ENCODE data around the gene CNTN5.

Gene CNTN5

GRCh38 chr11:99614352-99614751, 593.6 kb downstream of the CNTN5 start:
- H3K9me3 Mint-ChIP-seq, result peaks cover 9% of the 10 kb centered on the region in 2 donors
- H3K27ac Mint-ChIP-seq, result no peak overlapping the region
- H3K27me3 Mint-ChIP-seq, result no peaks in the 10 kb centered on the region
- ATAC-seq (no peak), DNase-seq (no peak)
- no peak overlapping the region for H3K4me3 Mint-ChIP-seq
- no peaks in the 10 kb centered on the region for H3K4me1 Mint-ChIP-seq

GRCh38 chr11:99630629-99631028, 609.9 kb downstream of the CNTN5 start:
- no peak for DNase-seq
- Mint-ChIP-seq H3K27me3 (no peaks in the 10 kb centered on the region), H3K4me1 (no peaks in the 10 kb centered on the region)

GRCh38 chr11:99631618-99632017, 610.9 kb downstream of the CNTN5 start:
- no peak overlapping the region for H3K27ac Mint-ChIP-seq
- no peak for DNase-seq
- no peaks in the 10 kb centered on the region for H3K27me3 Mint-ChIP-seq
- no peaks in the 10 kb centered on the region for H3K4me1 Mint-ChIP-seq
- ATAC-seq, result no peak
- H3K9me3 Mint-ChIP-seq, result no peaks in the 10 kb centered on the region
- H3K4me3 Mint-ChIP-seq, result no peak overlapping the region

More at GRCh38 chr11:99630629-99631028, 609.9 kb downstream of the CNTN5 start:
- Mint-ChIP-seq H3K4me3 (no peak overlapping the region), H3K27ac (no peak overlapping the region), H3K9me3 (peaks cover 0 to 7% of the 10 kb centered on the region in 2 donors)
- ATAC-seq, result no peak

GRCh38 chr11:99632969-99633368, 612.2 kb downstream of the CNTN5 start:
- ATAC-seq (no peak), DNase-seq (no peak)
- no peak overlapping the region for H3K27ac Mint-ChIP-seq
- H3K27me3 Mint-ChIP-seq, result no peaks in the 10 kb centered on the region
- no peaks in the 10 kb centered on the region for H3K4me1 Mint-ChIP-seq
- H3K4me3 Mint-ChIP-seq, result no peak overlapping the region
- H3K9me3 Mint-ChIP-seq, result no peaks in the 10 kb centered on the region

GRCh38 chr11:99634581-99634980, 613.8 kb downstream of the CNTN5 start:
- no peak for ATAC-seq
- no peak for DNase-seq
- Mint-ChIP-seq H3K27ac (no peak overlapping the region), H3K4me1 (no peaks in the 10 kb centered on the region), H3K4me3 (no peak overlapping the region), H3K9me3 (no peaks in the 10 kb centered on the region), H3K27me3 (no peaks in the 10 kb centered on the region)

GRCh38 chr11:99638073-99638553, 617.4 kb downstream of the CNTN5 start:
- Mint-ChIP-seq H3K27ac (no peak overlapping the region), H3K4me1 (no peaks in the 10 kb centered on the region), H3K27me3 (no peaks in the 10 kb centered on the region), H3K4me3 (no peak overlapping the region), H3K9me3 (peaks cover 6 to 22% of the 10 kb centered on the region in 2 donors)
- DNase-seq, result no peak
- ATAC-seq, result no peak

- H3K9me3 Mint-ChIP-seq, result peaks cover 6 to 22% of the 10 kb centered on the region in 2 donors
- H3K27ac Mint-ChIP-seq, result no peak overlapping the region
- DNase-seq (no peak), ATAC-seq (no peak)
- no peaks in the 10 kb centered on the region for H3K27me3 Mint-ChIP-seq
- H3K4me3 Mint-ChIP-seq, result no peak overlapping the region
- H3K4me1 Mint-ChIP-seq, result no peaks in the 10 kb centered on the region
These were observed 619.9 kb downstream of the CNTN5 start for GRCh38 chr11:99640671-99641070.

- Mint-ChIP-seq H3K27me3 (no peaks in the 10 kb centered on the region), H3K4me3 (no peak overlapping the region)
- no peak for ATAC-seq
These were observed 625.2 kb downstream of the CNTN5 start for GRCh38 chr11:99645934-99646333.

GRCh38 chr11:99670067-99670676, 649.4 kb downstream of the CNTN5 start:
- Mint-ChIP-seq H3K27me3 (no peaks in the 10 kb centered on the region), H3K27ac (no peak overlapping the region)
- no peak for DNase-seq

More at GRCh38 chr11:99645934-99646333, 625.2 kb downstream of the CNTN5 start:
- peaks cover 0 to 14% of the 10 kb centered on the region in 2 donors for H3K9me3 Mint-ChIP-seq
- no peak overlapping the region for H3K27ac Mint-ChIP-seq
- H3K4me1 Mint-ChIP-seq, result no peaks in the 10 kb centered on the region
- DNase-seq, result no peak

GRCh38 chr11:99671808-99672409, 651.2 kb downstream of the CNTN5 start:
- ATAC-seq (no peak), DNase-seq (no peak)
- Mint-ChIP-seq H3K9me3 (peaks cover 21 to 27% of the 10 kb centered on the region in 2 donors), H3K4me3 (no peak overlapping the region), H3K27ac (no peak overlapping the region), H3K27me3 (no peaks in the 10 kb centered on the region), H3K4me1 (no peaks in the 10 kb centered on the region)

More at GRCh38 chr11:99670067-99670676, 649.4 kb downstream of the CNTN5 start:
- Mint-ChIP-seq H3K4me1 (no peaks in the 10 kb centered on the region), H3K9me3 (peaks cover 26% of the 10 kb centered on the region in 2 donors), H3K4me3 (no peak overlapping the region)
- ATAC-seq, result no peak

- peaks cover 12 to 20% of the 10 kb centered on the region in 2 donors for H3K9me3 Mint-ChIP-seq
- ATAC-seq (no peak), DNase-seq (no peak)
- H3K27me3 Mint-ChIP-seq, result no peaks in the 10 kb centered on the region
- H3K4me3 Mint-ChIP-seq, result no peak overlapping the region
- H3K4me1 Mint-ChIP-seq, result no peaks in the 10 kb centered on the region
- H3K27ac Mint-ChIP-seq, result no peak overlapping the region
These were observed 655.5 kb downstream of the CNTN5 start for GRCh38 chr11:99676292-99676691.

- peaks cover 4 to 7% of the 10 kb centered on the region in 2 donors for H3K9me3 Mint-ChIP-seq
- H3K4me3 Mint-ChIP-seq, result no peak overlapping the region
- no peaks in the 10 kb centered on the region for H3K27me3 Mint-ChIP-seq
- ATAC-seq (no peak), DNase-seq (no peak)
- no peak overlapping the region for H3K27ac Mint-ChIP-seq
- H3K4me1 Mint-ChIP-seq, result no peaks in the 10 kb centered on the region
These were observed 661.4 kb downstream of the CNTN5 start for GRCh38 chr11:99682171-99682570.

- H3K27me3 Mint-ChIP-seq, result no peaks in the 10 kb centered on the region
- ATAC-seq, result no peak
- no peak overlapping the region for H3K27ac Mint-ChIP-seq
- peaks cover 4 to 7% of the 10 kb centered on the region in 2 donors for H3K9me3 Mint-ChIP-seq
- no peak overlapping the region for H3K4me3 Mint-ChIP-seq
- no peak for DNase-seq
- no peaks in the 10 kb centered on the region for H3K4me1 Mint-ChIP-seq
These were observed 661.9 kb downstream of the CNTN5 start for GRCh38 chr11:99682646-99683045.

- DNase-seq (no peak), ATAC-seq (no peak)
- Mint-ChIP-seq H3K27me3 (no peaks in the 10 kb centered on the region), H3K9me3 (peaks cover 4 to 14% of the 10 kb centered on the region in 2 donors), H3K27ac (no peak overlapping the region), H3K4me3 (no peak overlapping the region), H3K4me1 (no peaks in the 10 kb centered on the region)
These were observed 663.2 kb downstream of the CNTN5 start for GRCh38 chr11:99683933-99684332.

- ATAC-seq, result no peak
These were observed 666.1 kb downstream of the CNTN5 start for GRCh38 chr11:99686838-99687237.

GRCh38 chr11:99687320-99687719, 666.6 kb downstream of the CNTN5 start:
- no peaks in the 10 kb centered on the region for H3K27me3 Mint-ChIP-seq
- H3K9me3 Mint-ChIP-seq, result peaks cover 11 to 14% of the 10 kb centered on the region in 2 donors
- H3K4me3 Mint-ChIP-seq, result no peak overlapping the region
- DNase-seq, result no peak
- no peak for ATAC-seq
- H3K4me1 Mint-ChIP-seq, result no peaks in the 10 kb centered on the region
- no peak overlapping the region for H3K27ac Mint-ChIP-seq

More at GRCh38 chr11:99686838-99687237, 666.1 kb downstream of the CNTN5 start:
- Mint-ChIP-seq H3K4me1 (no peaks in the 10 kb centered on the region), H3K4me3 (no peak overlapping the region), H3K9me3 (peaks cover 7 to 14% of the 10 kb centered on the region in 2 donors), H3K27ac (no peak overlapping the region), H3K27me3 (no peaks in the 10 kb centered on the region)
- DNase-seq, result no peak
